CD4-positive, alpha-beta T cell treated with Interleukin-4 for 4 hours (primary cell): ENCODE measurements around the gene HOXA6.

Experiments used
- DNase-seq: peaks from one replicate; pipeline ENCODE4 v3.0.0-alpha.2; 2020

Gene HOXA6

DNA sequence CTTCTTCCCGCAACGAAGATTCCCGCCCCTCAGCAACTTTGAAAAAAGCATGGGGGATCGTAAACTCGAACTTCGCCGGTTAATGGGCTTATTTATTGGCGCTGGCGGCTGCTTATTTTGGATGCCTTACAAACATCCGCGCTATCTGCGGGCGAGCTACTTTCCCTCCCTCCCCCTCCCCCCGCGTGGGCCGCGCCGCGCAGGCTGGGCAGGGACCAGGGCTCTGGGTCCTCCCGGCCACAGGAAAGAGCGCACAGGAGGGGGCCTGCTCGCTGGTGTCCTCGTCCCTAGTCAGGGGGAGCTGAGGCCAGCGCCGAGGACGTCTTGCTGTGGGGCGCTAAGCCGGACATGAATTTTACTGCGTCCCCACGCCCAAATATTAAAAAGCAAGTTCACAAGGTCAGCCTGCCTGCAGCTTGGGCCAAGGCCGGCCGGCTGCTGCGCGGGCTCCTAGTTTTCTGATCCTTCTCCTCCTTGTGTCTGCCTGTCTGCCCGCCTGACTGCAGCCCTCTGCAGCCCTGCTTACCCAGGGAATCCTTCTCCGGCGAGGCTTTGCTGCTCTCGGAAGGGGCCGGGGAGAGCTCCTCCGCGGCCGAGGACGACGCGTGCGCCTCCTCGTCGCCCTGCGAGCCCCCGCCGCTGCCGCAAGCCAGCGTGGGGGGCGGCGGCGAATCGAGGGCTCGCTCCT lies 25.4 kb upstream of the HOXA6 start:
- no peak for DNase-seq

DNA sequence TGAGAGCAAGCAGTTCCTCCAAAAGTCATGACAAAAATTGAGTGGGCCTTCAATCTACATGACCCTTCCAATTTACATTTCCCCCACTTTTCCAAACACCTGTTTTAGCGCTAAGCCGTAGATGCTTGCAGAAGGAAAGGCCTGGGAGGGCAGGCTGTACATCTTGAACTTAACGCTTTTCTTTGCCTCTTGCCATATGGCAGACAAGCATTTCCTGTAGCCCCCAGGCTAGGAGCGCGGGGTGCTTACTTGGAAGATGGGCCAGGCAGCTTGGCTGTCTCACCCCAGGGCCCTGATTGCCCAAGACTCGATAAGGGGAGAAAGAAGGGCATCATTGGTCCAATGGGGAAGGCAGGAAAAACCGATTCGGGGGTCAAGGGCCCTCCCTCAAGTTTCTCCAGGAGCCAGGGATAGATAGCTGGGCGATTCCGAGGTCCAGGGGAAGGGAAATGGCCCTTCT lies 24.8 kb upstream of the HOXA6 start:
- DNase-seq = no peak

DNA sequence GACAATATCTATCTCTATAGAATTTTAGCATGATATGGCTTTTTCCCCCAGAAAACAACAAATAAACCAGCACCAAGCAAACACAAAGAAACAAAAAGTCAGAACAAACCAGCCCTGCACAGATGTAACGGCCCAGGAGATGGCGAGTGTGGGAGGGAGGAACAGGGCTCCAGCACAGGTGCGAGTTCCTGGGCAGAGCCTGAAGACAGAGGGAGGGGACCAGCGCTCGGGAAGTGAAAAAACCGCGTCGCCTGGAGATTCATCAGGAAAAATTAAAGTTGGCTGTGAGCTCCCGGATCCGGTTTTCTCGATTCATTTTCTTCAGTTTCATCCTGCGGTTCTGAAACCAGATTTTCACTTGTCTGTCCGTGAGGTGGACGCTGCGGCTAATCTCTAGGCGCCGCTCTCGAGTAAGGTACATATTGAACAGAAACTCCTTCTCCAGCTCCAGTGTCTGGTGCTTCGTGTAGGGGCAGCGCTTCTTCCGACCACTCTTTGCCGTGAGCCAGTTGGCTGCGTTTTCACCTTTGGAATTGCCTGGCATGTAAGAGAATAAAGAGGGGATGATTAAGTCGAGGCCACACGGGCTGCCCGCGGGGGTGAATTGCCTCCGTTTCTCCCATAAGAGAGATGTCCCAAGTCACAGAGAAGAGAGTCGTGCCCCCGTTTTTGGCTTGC lies 24.2 kb upstream of the HOXA6 start:
- no peak for DNase-seq

DNA sequence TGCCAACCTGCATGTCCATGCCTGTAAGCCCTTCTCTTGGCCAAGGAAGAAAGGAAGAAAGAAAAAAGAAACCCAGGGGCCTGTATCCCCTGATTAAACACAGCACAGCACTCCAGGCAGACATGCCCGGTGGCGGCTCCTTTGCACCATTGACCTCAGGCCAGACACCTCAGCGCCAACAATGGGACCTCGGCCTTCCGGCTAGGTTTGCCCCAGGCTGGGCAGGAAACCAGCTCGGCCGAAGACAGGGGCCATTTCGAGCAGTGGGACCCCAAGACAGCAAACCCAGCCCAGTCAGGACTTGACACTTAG lies 23.7 kb upstream of the HOXA6 start:
- DNase-seq = no peak

DNA sequence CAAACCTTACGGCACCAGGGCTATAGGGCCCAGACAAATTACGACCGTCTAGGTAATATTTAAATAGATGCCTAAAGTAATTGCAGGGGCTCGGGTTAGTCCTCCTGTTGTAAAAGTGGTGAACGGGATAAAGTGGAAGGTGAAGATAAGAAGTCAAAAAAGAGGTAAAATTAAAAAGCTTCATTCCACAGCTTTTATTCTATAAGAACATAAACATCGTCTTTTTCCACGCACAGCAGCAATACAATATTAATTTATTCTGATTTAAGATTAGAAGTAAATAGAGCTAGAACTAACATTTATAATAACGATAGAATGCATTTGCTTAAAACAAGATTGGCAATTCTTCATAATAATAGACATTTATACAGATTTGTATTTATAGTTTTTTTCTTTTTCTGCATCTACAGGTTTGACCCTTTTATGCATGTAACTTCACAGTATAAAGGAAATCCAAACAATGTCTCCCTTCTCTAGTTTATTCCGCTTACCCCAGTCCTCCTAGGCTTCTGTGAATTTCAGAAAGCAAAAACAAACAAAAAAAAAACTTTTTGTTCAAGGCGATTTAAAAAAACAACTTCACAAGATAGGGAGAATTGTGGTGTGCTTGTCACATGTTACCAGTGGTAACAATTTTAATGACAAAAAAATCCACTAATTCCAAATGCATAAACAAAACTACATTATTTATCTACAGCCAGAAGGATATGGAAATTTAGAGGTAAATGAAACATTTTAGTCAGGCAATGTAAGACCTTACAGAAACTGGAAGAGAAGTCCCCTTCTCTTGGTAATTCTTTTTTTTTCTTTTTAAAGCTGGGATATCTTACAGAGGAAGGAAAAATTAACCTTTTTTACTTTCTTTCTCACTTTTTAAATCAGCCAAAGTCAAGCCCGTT lies 23.1 kb upstream of the HOXA6 start:
- DNase-seq = no peak

DNA sequence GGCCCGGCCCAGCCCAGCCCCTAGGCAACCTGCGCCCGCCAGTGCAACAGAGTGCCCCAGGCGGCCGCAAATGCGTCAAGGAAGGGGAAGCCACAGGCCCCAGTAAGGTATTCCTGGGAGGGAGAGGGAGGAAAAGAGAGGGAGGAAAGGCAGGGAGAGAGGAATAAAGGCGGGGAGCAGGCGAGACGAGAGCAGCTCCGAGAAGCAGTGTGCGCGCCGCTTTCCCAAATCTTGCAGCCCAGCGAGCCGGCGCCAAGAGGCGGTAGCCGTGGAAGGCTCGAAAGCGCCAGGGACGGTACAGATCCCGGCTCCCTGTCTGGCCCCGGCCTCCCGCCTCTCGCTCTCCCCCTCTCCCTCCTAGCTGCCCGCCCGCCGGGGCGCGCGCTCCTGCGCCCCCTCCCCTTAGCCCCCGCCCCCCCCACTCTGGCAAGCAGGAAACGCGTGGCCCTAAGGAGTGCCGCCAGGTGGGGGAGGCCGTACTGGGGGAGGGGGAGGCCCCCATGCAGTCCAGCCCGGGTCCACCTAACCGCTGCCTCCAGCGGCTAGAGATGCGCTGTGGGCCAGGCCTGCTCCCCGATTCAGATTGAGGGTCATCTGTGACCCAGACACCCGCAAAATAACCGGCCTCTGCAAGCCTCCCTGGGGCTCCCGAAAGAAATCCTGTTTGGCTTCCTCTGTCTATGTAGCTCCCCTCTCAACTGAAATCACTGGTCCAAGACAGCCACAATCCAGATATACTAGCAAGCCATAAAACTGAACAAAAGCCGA lies 22.3 kb upstream of the HOXA6 start:
- no peak for DNase-seq

DNA sequence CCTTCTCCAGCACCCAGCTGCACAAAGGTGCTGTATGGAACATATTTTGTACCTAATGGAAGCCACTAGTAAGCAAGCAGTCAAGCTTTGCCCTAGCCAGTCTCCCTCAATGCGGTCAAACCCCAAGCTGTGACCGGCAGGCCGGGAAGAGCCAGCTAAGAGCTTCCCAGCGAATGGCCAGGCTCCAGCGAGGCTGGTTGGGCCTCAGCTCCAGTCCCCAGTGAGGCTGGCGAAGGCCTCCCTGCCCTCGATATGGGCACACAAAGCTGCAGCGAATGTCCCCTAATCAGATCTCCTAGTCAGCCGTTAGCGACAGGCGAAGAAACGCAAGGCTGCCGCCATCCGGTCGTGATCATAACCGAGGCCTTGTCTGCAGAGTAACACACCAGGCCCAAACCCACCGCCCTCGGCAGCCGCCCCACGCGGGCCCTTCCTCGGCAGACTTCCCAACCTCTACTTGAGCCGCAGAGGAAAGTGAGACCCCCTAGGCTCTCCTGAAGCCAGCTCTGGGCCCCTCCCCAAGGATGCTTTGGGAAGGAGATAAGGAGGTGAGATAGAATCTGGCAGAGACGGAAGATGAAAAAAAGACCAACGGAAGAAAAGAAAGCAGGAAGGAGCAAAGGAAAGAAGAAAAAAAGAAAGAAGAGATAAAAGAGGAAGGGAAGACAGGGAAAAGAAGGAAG lies 20.8 kb upstream of the HOXA6 start:
- no peak for DNase-seq

DNA sequence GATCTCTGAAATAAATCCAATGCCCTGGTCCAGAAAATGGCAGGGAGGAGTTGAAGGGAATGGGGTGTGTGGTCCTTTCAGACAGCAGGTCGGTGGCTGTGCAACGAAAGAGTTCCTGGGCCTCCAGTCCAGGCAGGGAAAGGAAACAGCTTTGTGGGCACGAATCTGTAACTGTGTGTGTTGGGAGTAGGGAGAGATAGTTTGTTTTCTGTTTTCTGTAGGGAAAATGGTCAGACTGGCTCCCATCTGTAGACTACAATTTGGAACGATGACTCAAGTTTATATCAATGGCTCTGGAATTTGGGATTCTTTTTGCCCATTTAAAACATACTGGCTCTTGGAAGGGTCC lies 20.3 kb upstream of the HOXA6 start:
- DNase-seq = no peak

DNA sequence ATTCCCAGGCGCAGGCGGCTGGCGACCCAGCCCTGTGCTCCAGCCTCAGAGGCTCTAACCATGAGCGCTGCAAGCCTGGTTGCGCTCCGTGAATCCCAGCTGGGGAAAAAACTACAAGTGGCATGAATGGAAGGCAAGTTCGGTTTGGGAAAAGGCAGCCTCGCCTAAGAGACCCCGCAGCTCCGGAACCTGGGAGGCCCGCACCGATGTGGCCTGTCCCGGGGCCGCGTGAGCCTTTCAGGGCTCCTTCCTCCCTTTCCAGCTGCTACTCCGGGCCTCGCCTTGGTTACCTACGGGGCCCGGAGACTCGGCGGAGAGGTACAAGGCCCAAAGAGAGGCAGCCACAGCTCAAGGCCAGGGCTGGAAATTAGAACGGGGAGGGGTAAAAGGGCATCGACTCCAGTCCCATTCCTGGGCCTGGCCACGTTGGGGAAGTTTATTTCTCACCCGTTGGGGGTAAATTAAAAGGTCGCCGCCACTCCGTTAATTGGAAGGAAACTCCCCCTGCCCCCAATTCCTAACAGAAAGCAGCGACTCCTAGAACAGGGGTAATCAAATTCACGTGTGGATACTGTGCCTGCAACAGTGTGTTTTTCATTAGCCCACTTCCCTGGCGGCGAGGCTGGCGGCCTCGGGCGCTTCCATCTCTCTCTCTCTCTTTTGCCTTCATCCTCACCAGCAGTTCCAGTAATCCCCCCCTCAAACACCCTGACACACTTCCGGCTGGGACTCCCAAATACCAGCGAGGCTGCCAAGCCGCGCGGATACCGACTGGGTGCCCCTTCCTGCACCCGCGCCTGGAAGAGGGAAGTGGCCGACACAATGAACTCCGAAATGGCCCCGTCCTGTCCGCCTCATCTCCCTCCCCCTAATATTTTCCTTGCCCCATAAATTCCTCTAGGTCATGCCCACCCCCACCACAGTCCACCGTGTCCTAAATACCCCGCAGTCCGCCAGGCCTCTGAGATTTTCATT lies 19.2 kb upstream of the HOXA6 start:
- DNase-seq = no peak

DNA sequence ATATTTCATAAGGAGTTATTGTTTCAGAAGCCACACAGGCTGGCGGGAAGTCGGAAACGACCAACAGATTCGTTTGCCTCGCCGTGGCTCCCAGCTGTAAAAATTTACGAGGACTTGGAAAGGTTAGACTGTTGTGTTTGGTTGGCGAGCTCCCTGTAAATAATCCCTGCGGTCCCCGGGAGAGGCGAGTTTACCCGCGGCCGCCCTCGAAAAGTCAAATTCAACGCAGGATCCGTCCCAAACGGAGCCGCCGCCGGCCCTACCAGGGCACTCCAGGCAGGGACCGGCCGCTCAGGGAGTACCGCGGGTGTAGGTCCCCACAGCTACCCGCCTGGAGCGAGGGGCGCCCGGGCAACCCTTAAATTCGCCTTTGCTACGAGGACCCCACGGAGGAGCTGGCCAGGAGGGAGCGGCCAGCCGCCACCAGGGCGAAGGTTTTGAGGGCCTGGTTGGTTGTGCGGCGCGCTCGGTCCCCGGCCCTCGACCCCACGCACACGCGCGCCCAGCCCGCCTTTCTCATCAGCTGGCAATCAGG lies 18.5 kb upstream of the HOXA6 start:
- DNase-seq = no peak

DNA sequence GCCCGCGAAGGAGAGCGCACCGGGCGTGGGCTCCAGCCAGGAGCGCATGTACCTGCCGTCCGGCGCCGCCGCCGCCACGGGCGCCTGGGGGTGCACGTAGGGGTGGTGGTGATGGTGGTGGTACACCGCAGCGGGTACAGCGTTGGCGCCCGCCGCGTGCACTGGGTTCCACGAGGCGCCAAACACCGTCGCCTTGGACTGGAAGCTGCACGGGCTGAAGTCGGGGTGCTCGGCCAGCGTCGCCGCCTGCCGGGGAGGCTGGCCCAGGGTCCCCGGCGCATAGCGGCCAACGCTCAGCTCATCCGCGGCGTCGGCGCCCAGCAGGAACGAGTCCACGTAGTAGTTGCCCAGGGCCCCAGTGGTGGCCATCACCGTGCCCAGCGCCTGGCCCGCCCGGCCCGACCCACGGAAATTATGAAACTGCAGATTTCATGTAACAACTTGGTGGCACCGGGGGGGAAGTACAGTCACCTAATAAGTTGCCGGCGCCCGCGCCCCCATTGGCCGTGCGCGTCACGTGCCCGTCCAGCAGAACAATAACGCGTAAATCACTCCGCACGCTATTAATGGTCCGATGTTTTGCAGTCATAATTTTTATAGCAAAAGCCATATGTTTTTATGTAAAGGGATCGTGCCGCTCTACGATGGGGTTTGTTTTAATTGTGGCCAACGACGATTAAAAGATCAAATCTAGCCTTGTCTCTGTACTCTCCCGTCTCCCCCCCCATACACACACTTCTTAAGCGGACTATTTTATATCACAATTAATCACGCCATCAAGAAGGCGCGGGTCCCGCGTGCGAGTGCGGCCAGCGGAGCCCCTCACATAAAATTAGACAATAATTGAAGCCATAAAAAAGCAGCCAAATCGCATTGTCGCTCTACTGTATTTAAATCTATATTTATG lies 17.8 kb upstream of the HOXA6 start, which contains the start of gene HOXA9:
TSS of gene HOXA9 (minus strand) at position 449 of the 907 bp plus-strand sequence. CDS start at position 369, 80 bp downstream.
- no peak for DNase-seq

DNA sequence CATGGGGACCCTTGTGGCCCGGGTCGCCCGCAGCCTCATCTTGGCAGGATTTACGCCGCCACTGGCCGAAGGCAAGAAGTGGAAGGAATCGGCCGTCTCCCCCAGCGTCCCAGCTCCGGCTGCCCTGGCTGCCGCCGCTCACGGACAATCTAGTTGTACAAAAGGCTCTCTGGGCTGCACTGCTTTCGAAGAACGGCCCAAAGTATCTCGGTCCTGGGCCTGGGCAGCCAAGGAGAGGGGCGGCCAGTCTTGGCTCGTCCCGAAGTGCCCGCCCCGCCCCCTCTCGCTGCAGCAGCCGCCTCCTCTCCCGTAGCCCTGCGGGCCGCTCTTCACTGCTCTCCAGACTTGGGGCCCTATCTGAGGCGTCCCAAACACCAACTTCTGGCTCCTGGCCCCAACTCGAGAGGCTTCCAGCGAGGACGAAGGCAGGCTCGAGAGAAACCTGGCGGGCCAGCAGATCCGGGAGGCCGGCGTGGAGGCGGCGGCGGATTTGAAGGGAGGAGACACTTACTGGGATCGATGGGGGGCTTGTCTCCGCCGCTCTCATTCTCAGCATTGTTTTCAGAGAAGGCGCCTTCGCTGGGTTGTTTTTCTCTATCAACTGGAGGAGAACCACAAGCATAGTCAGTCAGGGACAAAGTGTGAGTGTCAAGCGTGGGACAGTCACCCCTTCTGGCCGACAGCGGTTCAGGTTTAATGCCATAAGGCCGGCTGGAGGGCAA lies 17.0 kb upstream of the HOXA6 start:
- no peak for DNase-seq

DNA sequence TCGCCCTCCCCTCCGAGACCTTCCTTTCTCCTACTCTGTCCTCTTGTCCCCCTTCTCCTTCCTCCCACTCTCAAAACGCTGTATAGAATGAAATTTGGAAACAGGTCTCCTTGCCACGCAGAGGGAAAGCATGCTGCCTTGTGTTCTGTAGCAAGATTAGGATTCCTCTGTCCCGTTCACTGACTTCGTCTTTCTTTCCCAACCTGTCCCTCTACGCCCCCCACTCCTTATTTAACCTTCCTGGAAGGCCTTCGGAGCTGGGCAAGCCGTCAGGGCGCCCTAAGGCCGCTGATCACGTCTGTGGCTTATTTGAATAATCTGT lies 16.4 kb upstream of the HOXA6 start:
- no peak for DNase-seq

DNA sequence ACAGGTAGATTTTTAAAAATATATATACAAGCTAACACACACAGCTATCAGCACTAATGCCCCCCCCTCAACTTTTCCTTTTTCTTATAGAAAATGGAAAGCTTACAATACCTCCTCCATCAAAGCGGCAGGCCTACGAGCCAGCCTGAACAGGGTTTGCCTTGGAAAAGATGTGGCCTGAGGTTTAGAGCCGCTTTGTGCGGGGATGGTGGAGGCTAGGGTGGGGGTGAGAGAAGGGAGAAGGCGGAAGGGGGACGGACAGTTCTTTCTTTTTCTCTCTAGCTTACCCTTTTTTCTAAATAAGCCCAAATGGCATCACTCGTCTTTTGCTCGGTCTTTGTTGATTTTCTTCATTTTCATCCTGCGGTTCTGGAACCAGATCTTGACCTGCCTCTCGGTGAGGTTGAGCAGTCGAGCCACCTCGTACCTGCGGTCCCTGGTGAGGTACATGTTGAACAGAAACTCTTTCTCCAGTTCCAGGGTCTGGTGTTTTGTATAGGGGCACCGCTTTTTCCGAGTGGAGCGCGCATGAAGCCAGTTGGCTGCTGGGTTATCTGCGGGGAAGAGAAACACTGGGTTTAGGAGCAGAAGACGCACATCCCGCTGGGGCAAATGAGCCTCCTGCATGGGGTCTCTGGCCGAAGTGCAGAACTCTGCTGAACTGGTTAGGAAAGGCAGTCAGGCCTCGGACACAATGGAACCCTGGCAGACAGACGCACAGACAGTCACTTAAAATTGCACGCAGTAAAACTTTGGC lies 15.9 kb upstream of the HOXA6 start:
- no peak for DNase-seq

DNA sequence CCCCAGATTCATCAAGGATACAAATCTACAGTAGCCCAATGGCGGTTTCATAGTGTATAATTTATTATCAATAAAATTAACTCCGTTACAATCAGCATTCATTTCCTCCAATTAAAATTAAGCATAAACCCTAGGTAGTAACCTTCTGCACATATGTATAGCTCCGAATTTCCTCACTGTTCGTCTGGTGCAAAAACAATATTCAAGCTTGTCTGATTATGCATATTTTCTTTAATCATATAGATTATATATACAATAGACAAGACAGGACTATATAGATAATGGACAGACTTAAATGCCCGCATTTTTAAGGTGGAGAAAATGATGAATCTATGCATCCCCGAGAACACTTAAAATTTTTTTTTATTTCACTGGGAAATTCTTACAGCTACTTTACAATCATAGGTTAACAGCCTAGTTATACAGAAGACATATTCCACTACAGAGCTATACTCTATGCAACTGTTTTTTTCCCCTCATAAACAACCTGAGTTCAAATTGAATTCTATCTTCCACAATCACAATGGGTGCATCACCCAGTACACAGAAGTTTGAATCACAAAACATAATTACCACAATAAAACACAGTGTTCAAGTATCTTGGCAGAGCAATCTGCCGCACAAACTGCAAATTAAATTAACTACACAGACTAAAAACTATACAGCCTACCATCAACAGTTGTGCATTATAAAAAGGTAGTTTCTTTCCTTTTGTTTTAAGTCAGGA lies 15.2 kb upstream of the HOXA6 start:
- DNase-seq = no peak

DNA sequence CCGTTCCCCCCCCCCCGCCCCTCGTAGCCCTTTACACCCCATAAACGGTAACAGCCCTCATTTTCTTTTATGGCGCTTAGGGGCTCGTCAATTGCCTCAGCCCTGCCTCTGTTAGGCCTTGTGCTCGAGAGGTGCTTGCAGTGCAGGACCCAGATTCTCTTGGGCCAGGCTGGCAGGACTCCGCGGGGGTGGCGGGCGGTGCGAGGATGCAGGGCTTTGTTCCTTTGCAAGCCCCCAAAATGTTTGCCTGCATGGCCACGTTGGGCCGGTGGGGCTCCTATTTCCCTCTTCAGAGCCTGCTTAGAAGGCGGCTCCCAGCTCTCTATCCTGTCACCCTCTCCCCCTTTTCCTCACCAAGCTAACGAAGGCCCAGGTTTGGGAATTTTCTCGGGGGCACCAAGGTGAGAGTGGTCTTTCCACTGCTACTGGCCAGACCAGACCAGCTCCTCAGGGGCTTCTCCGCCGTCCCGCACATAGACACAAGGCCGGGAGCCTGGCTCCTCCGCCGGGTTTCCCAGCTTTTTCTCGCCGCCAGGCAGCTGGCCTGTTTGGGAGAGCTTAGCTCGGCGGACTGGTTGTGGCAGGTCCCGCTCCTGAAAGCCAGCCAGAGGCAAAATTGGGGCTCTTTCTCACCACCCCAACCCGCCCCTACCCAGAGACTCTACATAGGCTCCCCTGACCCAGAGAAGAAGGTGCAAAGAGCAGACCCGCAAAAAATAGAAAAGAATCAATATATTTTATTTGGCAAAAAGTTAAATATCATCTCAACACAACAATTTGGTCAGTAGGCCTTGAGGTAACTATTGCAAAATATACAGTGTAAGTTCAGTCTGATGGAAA lies 14.4 kb upstream of the HOXA6 start:
- no peak for DNase-seq

DNA sequence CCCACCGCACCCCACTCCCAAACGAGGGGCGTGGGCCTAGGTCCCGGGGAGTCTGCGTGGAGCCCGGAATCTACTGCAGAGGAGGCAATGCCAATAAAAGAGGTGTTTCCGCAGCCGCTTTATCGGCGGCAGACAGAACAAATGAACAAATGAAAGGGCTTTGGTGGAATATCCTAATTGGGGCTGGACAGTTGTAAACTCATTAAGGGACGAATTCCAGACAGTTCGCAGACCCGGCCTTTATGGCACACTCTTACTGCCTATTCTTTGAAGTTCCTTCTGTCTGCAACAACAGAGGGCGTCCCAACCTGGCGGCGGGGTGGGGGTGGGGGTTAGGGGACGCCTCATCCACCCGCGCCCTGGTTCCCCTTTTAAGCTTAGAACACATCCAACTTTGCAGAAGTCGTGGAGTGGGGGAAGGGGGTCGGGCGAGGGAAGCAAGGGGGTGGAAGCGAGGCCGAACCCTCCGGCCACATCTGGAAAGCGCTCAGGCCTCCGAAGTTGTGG lies 13.7 kb upstream of the HOXA6 start:
- DNase-seq = no peak
